GM21367 (cell line): Measurements from ENCODE around the gene ARHGAP26.

Experiments
- ATAC-seq: cut with Tn5 transposase; IDR thresholded peaks from one replicate; pipeline ENCODE4 v1.9.1; 2021; ENCODE audit not compliant: unreplicated experiment

ARHGAP26 gene

DNA sequence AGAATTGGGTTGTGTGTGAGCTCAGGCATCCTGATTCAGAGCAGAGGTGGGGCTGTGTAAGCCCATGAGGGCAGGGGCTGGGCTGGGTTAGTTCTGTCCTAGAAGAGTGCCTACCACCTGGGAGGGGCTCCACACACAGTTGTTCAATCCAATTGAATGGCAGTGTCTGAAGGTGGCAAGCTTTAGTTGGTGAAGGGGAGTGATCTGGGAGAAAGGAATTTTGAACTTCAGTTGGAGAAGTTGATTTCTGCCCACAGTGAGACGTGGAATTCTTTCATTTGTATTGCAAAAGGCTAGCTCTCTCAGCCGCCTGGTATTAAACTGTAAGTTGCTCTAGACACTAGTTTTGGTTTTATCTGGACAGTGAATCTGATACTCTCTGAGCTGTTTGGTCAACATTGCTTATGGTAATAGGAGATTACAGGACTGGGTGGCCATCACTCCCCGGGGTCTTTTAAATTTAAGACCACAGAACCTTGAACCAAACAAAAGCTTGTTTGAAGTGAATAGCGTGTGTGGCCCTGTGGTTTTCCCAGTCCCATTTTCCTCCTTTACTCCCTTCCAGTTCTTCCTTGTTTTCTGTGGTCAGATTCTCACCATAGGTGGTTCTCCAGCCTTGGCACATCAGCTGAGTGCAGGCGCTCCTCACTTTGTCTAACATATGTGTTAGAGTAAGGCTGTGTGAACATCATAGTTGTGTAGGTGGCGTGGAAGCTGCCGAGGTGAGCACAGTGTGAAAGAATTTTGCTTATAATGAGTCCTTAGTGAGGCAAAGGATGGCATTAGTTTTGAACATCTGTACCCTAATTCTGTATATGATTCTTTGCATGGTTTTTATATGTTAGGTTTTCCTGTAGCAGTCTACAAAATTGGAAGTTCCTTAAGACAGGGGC, 78.0 kb downstream of the ARHGAP26 start:
- ATAC-seq: no peak

DNA sequence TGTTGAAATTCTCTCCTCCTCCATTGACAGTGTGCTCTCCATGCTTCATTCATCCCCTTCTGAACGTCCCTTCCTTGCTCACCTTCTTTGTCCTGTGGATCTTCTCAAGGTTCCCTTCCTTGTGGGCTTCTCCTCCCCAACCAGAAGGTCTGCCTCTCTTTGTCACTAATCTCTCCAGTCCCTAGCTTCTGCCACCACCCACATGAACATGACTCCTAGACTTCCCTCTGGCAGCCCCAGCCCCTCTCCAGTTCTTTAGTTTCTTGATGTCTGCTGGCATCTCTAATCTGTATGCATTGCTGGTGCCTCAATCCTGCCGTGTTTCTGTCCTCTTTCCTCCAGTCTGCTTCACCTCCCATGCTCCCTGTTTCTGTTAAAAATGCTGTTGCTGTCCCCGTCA, 79.3 kb downstream of the ARHGAP26 start:
- ATAC-seq: no peak

DNA sequence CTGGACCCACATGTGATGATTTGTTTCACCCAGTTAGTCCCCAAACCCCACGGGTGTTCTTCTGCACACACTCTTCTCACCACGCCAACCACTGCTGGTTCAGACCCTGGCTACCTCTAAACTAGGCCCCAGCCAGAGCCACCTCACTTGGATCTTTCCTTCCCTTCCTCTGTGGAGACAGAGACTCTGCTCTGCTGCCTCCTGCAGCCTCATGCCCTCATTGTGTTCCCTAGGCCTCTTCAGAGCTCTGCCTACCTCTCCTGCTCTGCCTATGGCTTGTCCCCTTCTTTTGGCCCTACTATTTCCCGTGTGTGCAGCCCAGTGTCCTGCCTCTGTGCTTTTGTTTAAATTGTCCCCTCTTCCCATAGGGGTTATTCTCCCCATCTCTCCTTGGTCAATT, 79.7 kb downstream of the ARHGAP26 start:
- ATAC-seq: no peak

DNA sequence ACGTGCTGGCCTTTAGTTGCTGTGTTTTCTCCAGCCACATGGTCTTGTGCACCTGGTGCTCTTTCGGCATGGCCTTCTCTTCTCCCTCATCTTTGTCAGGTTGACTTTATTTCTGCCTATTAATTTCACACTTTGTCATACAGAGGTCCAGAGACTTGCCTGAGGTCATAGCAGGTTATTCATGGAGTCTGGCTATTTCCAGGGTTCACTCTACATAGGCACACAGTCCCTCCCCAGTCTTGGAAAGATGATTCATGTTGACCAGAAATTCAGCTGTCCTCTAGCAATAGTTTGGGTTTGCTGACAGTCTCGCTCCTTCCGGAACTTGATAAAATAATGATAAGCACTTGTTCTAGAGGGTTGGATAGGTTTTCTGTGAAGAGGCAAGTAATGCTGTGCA, 81.6 kb downstream of the ARHGAP26 start:
- ATAC-seq: no peak

- no peak for ATAC-seq
These were observed 82.4 kb downstream of the ARHGAP26 start for GRCh38 chr5:142852416-142853198.

DNA sequence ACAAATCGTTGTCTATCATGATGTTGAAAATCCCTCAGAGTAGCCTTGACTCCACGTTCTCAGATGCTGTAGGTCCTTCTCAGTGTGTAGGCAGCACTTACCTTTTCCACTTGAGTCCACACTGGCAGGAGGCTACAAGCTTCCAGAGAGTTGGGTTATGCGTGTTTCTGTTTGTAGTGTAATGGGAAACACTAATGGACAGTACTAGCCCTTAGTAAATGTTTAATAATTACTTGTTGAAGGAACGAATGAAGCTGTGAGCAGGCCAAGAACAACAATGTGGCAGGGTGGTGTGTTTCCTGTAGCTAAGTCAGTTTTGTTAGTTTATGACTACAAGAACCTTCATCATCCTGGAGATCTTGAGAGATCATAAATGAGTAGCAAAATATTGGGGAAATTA, 83.5 kb downstream of the ARHGAP26 start:
- no peak for ATAC-seq

DNA sequence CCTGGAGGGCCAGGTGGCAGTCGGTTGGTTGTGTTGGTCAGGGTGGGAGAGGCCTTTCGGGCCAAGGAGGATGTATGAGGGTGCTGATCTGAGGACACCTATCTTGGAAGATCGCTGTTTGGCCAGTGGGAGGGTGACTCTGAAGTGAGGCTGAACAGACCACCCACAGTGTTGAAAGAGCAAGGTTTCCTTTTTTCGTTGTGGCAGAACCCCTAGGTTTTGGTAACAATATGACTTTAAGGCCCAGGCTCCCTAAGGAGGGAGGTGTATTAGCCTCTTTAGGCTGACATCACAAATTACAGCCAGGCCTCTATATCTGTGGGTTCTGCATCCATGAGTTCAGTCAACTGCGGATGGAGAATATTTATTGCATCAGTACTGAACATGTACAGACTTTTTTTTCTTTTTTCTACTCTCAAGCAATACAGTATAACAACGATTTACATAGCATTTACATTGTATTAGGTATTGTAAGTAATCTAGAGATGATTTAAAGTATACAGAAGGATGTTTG, 86.1 kb downstream of the ARHGAP26 start:
- no peak for ATAC-seq

GRCh38 chr5:142857405-142857804, 87.2 kb downstream of the ARHGAP26 start:
- ATAC-seq: no peak

- ATAC-seq: no peak
These were observed 88.9 kb downstream of the ARHGAP26 start for GRCh38 chr5:142859037-142859436.

GRCh38 chr5:142860270-142860669, 90.1 kb downstream of the ARHGAP26 start:
- ATAC-seq: no peak

GRCh38 chr5:142861011-142861410, 90.8 kb downstream of the ARHGAP26 start:
- no peak for ATAC-seq

DNA sequence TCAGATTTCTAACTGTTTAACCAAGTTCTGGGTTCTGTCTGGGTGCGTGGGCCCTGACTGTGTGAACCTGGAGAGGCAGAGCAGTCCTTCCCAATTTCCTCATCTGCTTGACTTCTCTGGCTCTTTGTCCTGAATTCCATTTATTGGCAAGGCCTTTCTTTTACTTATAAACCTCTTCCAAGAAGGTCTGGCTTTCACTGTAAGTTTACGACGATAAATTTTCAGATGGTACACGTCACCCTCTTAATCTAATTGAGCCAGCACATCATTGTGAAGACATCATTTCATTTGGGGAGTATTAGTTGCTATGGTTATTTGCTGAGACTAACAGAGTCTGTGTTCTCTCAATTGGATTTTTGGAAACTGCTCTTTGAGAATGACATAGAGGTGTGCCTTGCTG, 92.4 kb downstream of the ARHGAP26 start:
- ATAC-seq: no peak

DNA sequence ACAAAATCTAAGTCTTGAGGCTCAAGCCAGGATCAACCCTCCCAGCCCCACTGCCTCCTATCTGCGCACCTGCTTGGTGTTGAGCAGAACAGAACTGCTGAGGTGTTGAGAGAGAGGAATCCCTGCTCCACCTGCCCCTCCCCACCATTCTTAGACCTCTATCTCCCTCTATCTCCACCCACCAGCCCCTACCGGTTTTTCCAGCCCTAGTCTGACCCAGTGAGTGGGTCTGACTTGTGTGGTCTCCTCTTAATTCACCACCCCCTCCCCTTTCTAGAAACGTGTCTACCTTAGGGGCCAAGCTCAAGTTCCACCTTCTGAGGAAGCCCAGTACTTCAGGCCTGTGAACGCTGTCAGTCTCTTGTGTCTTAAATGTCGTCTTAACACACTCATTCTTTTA, 93.7 kb downstream of the ARHGAP26 start:
- no peak for ATAC-seq

DNA sequence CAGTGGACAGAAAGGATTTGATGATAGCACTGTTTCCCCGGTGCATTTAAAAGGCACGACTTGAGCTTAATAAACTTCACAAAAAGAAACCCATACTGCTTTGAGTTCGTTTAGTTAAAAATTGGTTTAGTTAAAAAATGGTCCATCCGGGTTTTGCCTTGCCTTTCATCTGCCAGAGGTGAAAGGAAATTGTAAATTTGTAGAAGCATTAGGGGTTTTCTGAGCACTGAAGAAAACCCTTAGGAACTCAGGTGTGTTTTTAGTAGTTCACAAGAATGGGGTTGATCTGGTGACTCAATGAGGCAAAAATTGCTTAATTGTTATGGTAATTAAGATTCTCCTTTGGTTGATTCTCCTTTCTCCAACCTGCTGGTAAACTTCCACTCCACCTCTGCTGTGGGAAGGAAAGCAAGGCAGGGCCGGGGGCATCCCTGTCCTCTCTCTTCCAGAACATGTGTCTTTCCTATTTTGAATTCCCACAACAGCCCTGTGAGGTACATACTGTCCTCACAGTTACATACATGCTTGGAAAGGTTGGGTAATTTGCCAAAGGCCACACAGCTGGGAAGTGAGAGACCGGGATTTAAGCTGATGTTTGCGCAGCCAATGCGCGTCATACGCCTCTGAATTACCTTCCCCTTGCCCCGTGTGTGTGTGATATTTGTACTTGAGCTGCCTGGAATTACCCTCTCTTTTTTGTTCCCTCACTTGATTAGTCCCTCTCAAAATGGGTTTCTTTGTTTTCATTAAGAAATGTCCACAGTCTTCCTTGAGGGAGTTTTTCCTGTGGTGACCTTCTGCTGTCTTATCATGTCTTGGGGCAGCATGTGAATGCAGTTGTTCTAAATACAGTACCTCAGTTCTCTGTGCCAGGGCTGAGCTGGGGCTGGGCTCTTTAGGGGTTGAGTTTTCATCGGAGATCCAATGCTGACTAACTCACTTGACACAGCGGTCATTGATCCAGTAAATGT, 94.4 kb downstream of the ARHGAP26 start:
- ATAC-seq: no peak

- ATAC-seq: no peak
These were observed 95.5 kb downstream of the ARHGAP26 start for GRCh38 chr5:142865631-142866030.

DNA sequence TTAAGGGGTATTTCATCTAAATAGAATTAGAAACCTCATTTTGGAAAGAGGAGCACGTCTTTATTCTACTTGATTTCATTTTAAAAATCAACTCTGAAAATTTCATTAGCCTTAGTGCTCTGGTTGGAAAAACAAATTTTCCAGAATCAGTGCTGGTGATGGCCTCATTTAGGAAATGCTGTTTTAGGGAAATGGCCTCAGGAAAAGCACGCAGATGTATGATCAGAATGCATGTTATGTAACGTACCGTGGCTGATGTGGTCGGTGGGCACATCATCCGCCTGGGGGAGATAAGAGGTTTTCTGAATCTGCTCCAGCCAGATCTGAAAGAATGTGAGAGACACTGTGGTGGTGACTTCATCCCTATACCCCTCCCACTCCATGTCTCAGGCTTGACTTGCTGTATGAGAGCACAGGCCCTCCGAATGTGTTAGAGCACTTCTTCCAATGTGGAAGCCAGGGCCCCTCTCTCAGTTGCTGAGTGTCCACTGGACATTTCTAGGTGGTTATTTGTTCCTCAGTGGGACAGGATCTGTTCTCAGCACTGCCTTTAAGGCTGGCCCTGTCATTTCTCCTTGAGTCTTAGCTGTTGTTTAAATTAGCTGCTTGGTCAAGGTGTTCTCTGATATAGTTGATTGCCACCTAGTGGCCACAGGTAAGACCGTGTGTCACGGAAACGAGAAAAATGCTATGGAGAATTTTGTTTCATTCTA, 96.5 kb downstream of the ARHGAP26 start:
- ATAC-seq: peak; percentile 81

GRCh38 chr5:142869886-142870285, 99.7 kb downstream of the ARHGAP26 start:
- ATAC-seq: no peak

DNA sequence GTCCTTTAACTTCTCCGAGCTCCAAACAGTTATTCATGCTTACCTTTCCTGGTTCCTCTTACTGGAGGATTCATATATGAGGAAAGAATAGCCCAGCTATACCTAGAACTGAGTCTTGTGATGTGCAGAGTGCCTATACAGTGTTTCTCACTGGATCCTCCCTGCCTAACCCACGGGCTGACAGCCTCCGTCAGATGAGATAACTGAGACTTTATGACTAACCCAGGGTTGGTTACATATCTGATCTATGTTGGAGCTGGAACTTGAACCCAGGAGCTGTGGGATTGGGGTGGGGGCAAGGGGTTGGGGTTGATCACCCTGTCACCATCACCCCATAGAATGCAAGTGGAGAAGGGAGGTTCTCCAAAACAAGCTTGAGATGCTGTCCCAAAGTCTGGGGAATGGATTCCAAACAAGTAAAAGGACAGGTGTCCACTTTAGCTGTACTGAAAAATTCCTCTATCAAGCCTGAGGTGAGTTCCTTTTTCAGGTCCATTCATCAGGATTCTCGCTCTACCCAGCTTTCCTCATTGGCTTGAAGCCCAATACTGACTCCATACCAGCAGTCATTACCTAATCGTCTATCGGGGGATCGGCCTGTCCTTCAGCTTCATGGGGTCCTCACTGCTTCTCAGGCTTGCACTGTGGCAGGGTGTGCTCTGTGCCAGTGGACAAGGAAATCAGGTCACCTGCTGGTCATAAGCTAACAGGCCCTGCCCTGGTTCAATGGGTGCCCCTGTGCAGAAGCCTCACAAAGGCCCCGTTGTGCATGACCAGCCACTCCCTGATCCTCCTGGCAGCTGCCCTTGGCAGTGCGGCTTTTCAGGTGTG, 100.6 kb downstream of the ARHGAP26 start:
- ATAC-seq: no peak
